MM.1S (cell line): ENCODE measurements around the gene ID2.

Experiments
- DNase-seq: peaks from one replicate; pipeline ENCODE4 v3.0.0-alpha.2; 2015
- H2AFZ ChIP-seq: fragments of 300-600 bp; sonication (generic); 2 replicates; pipeline ENCODE4 v1.6.0; 2016; ENCODE audit warnings: antibody characterized with exemption, low read length
- H3F3A ChIP-seq: fragments of 300-600 bp; sonication (generic); 2 replicates; pipeline ENCODE4 v1.6.1; 2016; ENCODE audit warnings: mild to moderate bottlenecking, antibody characterized with exemption, low read length, moderate library complexity, mixed read lengths; ENCODE audit not compliant: insufficient read depth
- H3K27ac ChIP-seq: fragments of 300-600 bp; sonication (generic); 2 replicates; pipeline ENCODE4 v1.5.1; 2016; ENCODE audit warnings: mild to moderate bottlenecking, low read length
- H3K27me3 ChIP-seq: fragments of 300-600 bp; sonication (generic); replicated peaks from 2 replicates; pipeline ENCODE4 v1.6.0; 2016; ENCODE audit warnings: low read length; ENCODE audit not compliant: insufficient read depth
- H3K36me3 ChIP-seq: fragments of 300-600 bp; sonication (generic); replicated peaks from 2 replicates; pipeline ENCODE4 v1.6.1; 2016; ENCODE audit warnings: mild to moderate bottlenecking, low read length, mixed read lengths; ENCODE audit not compliant: insufficient read depth
- H3K4me1 ChIP-seq: fragments of 300-600 bp; sonication (generic); 2 replicates; pipeline ENCODE4 v1.6.1; 2016; ENCODE audit warnings: low read length, mixed read lengths
- H3K4me2 ChIP-seq: fragments of 300-600 bp; sonication (generic); 2 replicates; pipeline ENCODE4 v1.6.0; 2016; ENCODE audit warnings: low read depth, low read length
- H3K4me3 ChIP-seq: fragments of 300-600 bp; sonication (generic); 2 replicates; pipeline ENCODE4 v1.5.1; 2016; ENCODE audit warnings: low read length, mixed read lengths
- H3K79me2 ChIP-seq: fragments of 300-600 bp; sonication (generic); 2 replicates; pipeline ENCODE4 v1.6.1; 2016; ENCODE audit warnings: mixed run types, low read length, mixed read lengths
- H3K9ac ChIP-seq: fragments of 300-600 bp; sonication (generic); 2 replicates; pipeline ENCODE4 v1.6.1; 2016; ENCODE audit warnings: low read length, mixed read lengths
- H3K9me2 ChIP-seq: fragments of 300-600 bp; sonication (generic); replicated peaks from 2 replicates; pipeline ENCODE4 v1.6.1; 2016; ENCODE audit warnings: mild to moderate bottlenecking, low read length, mixed read lengths; ENCODE audit not compliant: insufficient read depth
- H3K9me3 ChIP-seq: fragments of 300-600 bp; sonication (generic); replicated peaks from 2 replicates; pipeline ENCODE4 v1.6.1; 2016; ENCODE audit warnings: mild to moderate bottlenecking, low read length, mixed read lengths; ENCODE audit not compliant: insufficient read depth
- H4K20me1 ChIP-seq: fragments of 300-600 bp; sonication (generic); 2 replicates; pipeline ENCODE4 v1.6.1; 2016; ENCODE audit warnings: mild to moderate bottlenecking, low read length, moderate library complexity, mixed read lengths; ENCODE audit not compliant: insufficient read depth
- EZH2 ChIP-seq: fragments of 300-600 bp; sonication (generic); optimal IDR thresholded peaks from 2 replicates; pipeline ENCODE3; 2017; ENCODE audit warnings: low read depth, mild to moderate bottlenecking, antibody characterized with exemption, low read length, mixed read lengths
- EZH2phosphoT487 ChIP-seq: fragments of 300-600 bp; sonication (generic); IDR thresholded peaks from 2 replicates; pipeline ENCODE4 v1.6.1; 2018; ENCODE audit warnings: antibody characterized with exemption, low read length
- TF ChIP-seq, protein P1 (sequence below): fragments of 300-600 bp; sonication (generic); IDR thresholded peaks from 2 replicates; pipeline ENCODE4 v1.5.1; 2016; ENCODE audit warnings: antibody characterized with exemption, low read length, mixed read lengths

ID2 gene

DNA sequence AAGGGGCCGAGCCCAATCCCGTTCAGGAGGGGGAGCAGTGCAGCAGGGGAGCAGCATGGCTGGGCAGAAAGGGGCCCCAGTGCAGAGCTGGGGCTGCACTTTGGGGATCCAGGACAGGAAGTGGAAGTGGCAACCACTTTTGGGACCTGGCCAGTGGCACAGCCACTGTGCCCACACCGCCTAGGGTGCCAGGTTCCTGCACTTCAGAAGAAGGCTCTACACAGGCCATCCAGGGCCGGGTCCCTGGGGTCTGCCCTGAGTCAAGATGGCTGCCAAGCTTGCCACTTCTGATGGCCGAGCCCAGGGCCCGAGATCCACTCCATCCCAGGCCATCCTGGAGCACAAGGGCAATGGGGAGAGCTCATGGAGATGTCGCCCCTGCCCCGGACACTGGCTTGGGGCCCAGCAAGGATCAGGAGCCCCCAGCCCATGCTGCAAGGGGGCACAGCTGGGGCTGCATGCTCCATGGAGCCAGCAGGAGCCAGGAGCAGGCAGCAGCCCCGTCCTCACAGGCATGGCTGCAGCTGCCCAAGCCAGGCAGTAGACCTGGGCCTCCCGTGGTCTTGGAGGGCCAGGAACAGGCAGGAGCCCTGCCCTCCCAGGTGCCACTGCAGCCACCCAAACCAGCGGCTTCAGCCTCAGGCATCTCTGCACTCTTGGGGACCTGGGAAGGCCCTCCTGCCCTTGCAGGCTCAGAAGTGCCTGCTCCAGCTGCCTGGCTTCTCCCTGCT, 35.0 kb upstream of the ID2 start:
- Histone ChIP-seq H2AFZ (no peak overlapping the region), H3K27ac (no peak overlapping the region)

DNA sequence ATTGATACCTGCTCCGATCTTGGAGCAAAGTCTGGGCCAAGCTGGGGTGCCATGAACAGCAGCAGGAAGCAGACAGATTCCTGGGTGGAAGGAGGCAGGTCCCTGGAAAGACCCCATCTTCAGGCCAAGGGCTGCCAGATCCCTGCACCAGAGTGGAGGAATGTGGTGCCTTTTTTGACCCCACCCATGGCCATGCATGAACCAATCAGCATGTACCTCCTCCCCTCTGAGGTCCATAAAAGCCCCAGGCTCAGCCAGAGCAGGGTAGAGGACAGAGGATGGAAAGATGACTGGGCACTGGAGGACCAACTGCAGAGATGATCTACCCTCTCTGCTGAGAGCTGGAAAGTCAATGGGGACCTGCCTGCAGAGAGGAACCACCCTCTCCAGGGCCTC, 34.4 kb upstream of the ID2 start:
- TF ChIP-seq EZH2phosphoT487, result no peak
- no peak for TF ChIP-seq EZH2
- TF ChIP-seq, protein P1, sequence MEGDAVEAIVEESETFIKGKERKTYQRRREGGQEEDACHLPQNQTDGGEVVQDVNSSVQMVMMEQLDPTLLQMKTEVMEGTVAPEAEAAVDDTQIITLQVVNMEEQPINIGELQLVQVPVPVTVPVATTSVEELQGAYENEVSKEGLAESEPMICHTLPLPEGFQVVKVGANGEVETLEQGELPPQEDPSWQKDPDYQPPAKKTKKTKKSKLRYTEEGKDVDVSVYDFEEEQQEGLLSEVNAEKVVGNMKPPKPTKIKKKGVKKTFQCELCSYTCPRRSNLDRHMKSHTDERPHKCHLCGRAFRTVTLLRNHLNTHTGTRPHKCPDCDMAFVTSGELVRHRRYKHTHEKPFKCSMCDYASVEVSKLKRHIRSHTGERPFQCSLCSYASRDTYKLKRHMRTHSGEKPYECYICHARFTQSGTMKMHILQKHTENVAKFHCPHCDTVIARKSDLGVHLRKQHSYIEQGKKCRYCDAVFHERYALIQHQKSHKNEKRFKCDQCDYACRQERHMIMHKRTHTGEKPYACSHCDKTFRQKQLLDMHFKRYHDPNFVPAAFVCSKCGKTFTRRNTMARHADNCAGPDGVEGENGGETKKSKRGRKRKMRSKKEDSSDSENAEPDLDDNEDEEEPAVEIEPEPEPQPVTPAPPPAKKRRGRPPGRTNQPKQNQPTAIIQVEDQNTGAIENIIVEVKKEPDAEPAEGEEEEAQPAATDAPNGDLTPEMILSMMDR, result no peak
- Histone ChIP-seq H3K27ac (no peak overlapping the region), H2AFZ (no peak overlapping the region), H3K4me2 (no peak overlapping the region), H3F3A (no peaks in the 10 kb centered on the region), H3K79me2 (no peaks in the 10 kb centered on the region), H3K4me3 (no peak overlapping the region), H3K4me1 (no peaks in the 10 kb centered on the region), H3K9ac (no peak overlapping the region), H3K36me3 (no peaks in the 10 kb centered on the region), H4K20me1 (no peaks in the 10 kb centered on the region), H3K27me3 (no peaks in the 10 kb centered on the region), H3K9me3 (no peaks in the 10 kb centered on the region), H3K9me2 (no peaks in the 10 kb centered on the region)
- no peak for DNase-seq

More for the DNA sequence above, 35.0 kb upstream of the ID2 start:
- Histone ChIP-seq H4K20me1 (no peaks in the 10 kb centered on the region), H3K36me3 (no peaks in the 10 kb centered on the region), H3F3A (no peaks in the 10 kb centered on the region), H3K9me3 (no peaks in the 10 kb centered on the region), H3K9me2 (no peaks in the 10 kb centered on the region), H3K4me2 (no peak overlapping the region), H3K79me2 (no peaks in the 10 kb centered on the region), H3K4me1 (no peaks in the 10 kb centered on the region), H3K9ac (no peak overlapping the region), H3K4me3 (no peak overlapping the region), H3K27me3 (no peaks in the 10 kb centered on the region)
- no peak for TF ChIP-seq EZH2
- no peak for TF ChIP-seq EZH2phosphoT487
- TF ChIP-seq, protein P1, result no peak
- DNase-seq, result no peak

DNA sequence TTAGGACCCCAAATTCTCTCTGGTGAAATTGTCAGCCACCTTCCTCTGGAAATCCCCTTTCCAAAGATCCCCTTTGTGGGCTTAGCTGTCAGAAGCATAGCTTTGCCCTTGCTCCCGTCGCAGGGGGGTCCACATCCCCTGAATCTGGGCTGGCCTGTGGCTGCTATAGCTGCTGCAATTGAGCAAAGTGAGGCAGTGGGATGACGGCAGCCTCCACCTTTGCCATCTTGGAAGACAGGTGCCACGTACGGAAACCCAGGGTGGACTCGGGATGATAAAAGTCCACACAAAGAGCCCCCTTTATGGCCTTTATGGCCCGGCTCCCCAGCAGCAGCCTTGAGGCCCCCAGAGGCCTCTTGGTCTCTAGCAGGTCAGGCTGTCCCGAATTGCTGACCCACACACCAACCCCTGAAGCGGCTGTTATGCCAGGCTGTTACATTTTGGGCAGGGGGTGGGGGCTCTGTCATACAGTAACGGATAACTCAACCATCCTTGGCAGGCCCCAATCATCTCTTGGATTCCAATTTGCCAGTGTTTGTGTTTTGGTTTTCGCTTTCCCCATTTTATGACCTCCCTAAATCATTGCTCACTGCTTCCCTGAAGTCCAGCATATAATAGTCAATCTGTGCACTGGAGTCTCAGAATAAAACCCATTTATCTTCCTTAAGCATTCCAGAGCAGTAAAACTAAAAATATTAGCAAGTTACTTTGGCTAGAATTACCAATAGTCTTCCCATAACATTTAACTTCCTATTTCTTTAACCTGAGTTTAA, 33.2 kb upstream of the ID2 start:
- H3K27me3 ChIP-seq, result no peaks in the 10 kb centered on the region
- no peaks in the 10 kb centered on the region for H3K9me2 ChIP-seq
- H3K79me2 ChIP-seq, result no peaks in the 10 kb centered on the region
- no peak overlapping the region for H3K9ac ChIP-seq
- H3K27ac ChIP-seq, result no peak overlapping the region
- no peaks in the 10 kb centered on the region for H4K20me1 ChIP-seq
- H3K4me1 ChIP-seq, result no peaks in the 10 kb centered on the region
- DNase-seq, result no peak
- no peak overlapping the region for H3K4me2 ChIP-seq
- no peaks in the 10 kb centered on the region for H3K36me3 ChIP-seq
- TF ChIP-seq, protein P1, result no peak
- TF ChIP-seq EZH2phosphoT487 (no peak), EZH2 (no peak)
- no peaks in the 10 kb centered on the region for H3K9me3 ChIP-seq
- no peaks in the 10 kb centered on the region for H3F3A ChIP-seq
- H3K4me3 ChIP-seq, result no peak overlapping the region
- H2AFZ ChIP-seq, result no peak overlapping the region
